Keratinocyte (primary cell): ENCODE data around the gene TNIK.

Source experiments
- EZH2 ChIP-seq: IDR thresholded peaks from one replicate; pipeline ENCODE4 v1.6.1; 2012; ENCODE audit warnings: inconsistent platforms, mild to moderate bottlenecking, low read length, moderate library complexity
- TF ChIP-seq, protein P1 (sequence below), 3 experiments: IDR thresholded peaks in 1 of 3; conservative IDR thresholded peaks in 1 of 3; optimal IDR thresholded peaks in 1 of 3; 2 replicates in 2 of 3; 3 replicates in 1 of 3; pipeline versions ENCODE3 to v1.5.1; 2011; ENCODE audit warnings: low read length in 3 of 3, mild to moderate bottlenecking in 3 of 3, moderate library complexity in 2 of 3, control low read depth in 1 of 3, inconsistent platforms in 1 of 3; ENCODE audit not compliant: insufficient read depth in 2 of 3; ENCODE audit errors: extremely low read depth in 1 of 3

GRCh38 chr3:171445620-171446204, 14.5 kb downstream of the TNIK start:
- no peak for TF ChIP-seq EZH2
- TF ChIP-seq, protein P1, sequence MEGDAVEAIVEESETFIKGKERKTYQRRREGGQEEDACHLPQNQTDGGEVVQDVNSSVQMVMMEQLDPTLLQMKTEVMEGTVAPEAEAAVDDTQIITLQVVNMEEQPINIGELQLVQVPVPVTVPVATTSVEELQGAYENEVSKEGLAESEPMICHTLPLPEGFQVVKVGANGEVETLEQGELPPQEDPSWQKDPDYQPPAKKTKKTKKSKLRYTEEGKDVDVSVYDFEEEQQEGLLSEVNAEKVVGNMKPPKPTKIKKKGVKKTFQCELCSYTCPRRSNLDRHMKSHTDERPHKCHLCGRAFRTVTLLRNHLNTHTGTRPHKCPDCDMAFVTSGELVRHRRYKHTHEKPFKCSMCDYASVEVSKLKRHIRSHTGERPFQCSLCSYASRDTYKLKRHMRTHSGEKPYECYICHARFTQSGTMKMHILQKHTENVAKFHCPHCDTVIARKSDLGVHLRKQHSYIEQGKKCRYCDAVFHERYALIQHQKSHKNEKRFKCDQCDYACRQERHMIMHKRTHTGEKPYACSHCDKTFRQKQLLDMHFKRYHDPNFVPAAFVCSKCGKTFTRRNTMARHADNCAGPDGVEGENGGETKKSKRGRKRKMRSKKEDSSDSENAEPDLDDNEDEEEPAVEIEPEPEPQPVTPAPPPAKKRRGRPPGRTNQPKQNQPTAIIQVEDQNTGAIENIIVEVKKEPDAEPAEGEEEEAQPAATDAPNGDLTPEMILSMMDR (optimal IDR thresholded peaks at IDR 0.05 in 1 of 3, IDR thresholded peaks at IDR 0.05 in 1 of 3, conservative IDR thresholded peaks at IDR 0.05 in 1 of 3; ENCODE audit: extremely low read depth in 1 of 3, insufficient read depth in 2 of 3, low read length in 3 of 3), result no peak
